Medulla oblongata (tissue), 1 donor: ENCODE results near the gene PAK1.
"Not testable (repeated sequence)": the region's sequence is repeated elsewhere in the genome, so short reads cannot be mapped to it uniquely, and the experiment has no call there.

Experiments
- DNase-seq: peaks from one replicate; pipeline ENCODE4 v3.0.0-alpha.2; 2015; ENCODE audit errors: extremely low spot score

PAK1 gene

DNA sequence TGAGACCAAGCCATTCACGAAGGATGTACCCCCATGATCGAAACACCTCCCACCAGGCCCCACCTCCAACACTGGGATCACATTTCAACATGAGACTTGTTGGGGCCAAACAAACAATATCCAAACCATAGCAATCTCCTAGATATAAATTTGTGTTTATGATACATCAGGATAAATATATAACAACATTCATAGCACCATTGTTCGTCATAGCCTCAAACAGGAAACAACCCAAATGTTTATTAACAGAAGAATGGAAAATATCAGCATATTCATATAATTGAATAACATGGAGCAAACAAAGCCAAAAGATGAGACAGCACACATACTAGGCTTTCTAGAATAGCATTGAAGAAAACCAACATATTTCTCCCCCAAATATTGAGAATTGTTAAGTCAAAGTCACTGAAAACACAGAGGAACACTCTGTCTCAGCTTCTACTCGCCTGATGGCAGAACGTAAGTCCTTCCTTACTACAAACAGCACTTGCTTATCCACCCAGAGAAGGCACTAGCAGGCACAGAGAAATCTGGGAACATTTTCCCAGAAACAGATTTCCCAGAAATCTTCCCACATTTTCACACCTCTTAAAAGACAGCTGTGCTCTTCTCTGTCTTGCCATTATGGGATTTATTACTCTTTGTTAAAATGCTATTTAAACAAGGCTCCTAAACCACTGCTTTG lies 164.4 kb downstream of the PAK1 start:
- DNase-seq, result no peak

DNA sequence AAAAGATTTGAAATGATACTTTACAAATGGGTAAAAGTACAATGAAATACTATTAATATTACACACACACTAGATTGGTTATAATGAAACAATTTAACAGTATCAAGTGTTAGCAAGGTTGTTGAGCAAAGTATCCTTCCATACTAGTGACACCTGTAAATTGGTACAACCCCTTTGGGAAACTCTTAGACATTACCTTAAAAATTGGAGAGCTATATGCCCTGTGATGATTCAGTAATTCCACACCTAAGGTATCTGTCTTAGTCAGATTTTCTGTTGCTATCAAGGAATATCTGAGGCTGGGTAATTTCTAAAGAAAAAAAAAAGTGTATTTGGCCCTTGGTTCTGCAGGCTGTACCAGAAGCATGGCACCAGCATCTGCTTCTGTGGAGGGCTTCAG lies 165.1 kb downstream of the PAK1 start:
- DNase-seq, result no peak

DNA sequence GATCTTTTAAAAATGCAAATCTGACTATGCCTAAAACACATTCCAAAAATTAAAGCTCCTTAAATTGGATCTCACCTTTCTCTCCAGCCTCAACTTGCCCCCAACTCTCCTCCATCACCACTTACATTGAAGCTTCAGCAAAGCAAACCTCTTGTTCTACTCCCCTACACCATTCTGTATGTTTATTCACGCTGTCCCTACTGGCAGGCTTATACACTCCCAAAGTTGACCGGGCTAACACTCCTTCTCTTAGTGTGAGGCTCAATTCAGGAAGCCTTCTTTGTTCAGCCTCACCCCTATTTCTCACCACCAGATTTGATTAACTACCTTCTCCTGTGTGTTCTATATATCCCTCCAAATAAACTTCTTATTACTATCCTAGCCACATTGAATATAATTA lies 170.6 kb downstream of the PAK1 start:
- no peak for DNase-seq

DNA sequence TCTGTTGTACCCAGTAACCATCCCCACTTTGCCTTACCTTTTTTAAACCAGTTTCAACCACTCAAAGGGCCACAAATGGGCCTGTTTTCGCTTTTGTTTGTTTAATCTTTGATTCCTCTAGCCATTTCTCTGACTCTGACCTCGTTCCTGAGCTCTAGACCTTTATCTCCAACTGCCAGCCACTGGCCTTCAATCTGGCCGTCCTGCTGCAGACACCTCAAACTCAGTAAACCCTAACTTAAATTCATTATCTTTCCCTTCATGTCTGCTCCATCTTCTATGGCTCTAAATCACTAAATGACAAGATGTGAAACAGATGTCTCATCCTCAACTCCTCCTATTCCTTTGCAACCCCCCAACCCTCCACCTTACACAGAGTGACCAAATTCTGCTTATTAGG lies 171.1 kb downstream of the PAK1 start:
- DNase-seq, result no peak

DNA sequence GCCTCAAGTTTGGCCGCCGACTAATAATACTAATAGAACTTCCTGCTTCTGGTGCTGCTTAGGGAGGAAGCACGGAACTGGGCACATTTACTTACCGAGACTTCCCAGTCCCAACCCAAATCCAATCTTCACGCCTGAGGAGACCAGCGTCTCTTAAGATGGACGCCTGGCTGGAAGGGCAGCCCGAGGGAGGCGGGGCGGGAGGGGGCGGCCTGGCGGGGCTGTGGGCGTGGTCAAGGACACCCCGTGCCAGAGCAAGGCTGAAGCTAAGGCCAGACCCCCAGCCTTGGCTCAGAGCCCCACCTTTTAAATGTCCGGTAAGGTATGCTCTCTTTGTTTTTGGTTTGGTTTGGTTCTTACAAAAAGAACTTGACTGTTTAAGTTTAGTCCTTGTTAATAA lies 172.4 kb downstream of the PAK1 start, which contains the start of gene GDPD4:
TSS of gene GDPD4 (minus strand) at position 177 of the 400 bp plus-strand sequence. CDS start 16,549 bp downstream, outside the sequence.
- DNase-seq, result no peak

DNA sequence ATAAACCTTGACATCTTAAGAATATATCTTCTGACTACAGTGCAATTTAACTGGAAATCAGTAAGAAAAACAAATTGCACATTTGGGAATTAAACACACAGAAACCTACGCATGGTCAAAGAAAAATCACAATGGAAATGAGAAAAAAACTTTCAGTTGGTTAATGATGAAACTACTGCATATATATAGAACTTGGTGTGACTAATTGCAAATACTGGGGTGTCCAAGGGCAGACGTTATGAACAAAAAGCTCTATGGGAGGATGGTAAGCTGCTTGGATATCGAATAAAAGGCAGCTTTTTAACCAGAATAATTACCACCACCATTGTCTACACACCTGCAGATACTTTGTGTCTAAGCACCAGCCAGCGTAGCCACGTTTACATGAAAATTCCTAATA lies 173.2 kb downstream of the PAK1 start:
- no peak for DNase-seq

DNA sequence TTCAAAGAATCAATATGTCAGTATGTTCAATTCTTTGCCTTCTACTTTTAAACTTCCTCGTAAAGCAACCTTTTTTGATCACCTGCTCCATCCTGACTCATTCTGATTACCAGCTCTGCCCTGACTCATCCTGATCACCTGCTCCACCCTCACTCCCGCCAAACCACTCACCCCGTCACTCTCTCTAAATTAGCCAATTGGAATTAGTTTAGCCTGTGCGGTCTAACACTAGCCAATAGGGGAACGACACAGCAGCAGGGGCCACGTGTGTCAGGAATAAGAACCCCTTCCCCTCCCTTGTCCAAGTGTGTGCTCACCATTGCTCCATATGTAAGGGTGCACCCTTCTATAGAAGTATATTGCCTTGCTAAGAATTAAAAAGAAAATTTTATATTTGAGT lies 173.9 kb downstream of the PAK1 start:
- DNase-seq, result not testable (repeated sequence)

DNA sequence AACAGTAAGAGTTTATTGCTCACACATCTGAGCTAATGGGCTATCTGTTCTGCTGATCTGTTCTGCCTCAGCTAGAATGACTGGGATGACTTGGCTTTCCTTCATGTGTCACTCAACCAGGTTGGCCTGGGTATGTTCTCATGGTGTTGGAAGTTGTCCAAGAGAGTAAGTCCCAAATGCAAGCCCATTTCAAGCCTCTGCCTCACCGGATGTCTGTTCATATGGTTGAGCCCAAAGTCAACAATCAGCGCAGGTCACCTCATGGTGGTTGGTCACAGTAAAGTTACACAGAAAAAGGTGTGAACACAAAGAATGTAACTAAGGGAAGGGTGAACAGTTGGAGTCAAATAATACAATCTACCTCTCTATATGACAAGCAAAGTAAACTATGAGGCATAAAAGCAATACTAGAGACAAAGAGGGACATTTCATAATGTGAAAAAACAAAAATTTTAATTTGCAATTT lies 174.3 kb downstream of the PAK1 start:
- no peak for DNase-seq

DNA sequence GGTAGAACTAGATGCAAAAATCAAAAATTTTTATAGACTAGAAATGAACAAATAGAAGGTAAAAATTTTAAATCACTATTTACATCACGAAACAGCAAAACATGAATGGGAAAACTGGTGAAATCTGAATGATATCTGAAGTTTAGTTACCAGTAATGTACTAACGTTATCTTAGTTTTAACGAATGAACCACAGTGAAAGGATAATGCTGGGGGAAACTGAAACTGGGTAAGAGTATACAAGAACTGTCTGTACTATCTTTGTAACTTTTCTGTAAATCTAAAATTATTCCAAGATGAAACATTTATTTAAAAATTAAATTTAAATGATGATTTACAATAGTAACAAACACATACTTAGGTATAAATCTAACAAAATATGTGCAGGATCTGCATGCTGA lies 179.9 kb downstream of the PAK1 start:
- DNase-seq, result no peak

DNA sequence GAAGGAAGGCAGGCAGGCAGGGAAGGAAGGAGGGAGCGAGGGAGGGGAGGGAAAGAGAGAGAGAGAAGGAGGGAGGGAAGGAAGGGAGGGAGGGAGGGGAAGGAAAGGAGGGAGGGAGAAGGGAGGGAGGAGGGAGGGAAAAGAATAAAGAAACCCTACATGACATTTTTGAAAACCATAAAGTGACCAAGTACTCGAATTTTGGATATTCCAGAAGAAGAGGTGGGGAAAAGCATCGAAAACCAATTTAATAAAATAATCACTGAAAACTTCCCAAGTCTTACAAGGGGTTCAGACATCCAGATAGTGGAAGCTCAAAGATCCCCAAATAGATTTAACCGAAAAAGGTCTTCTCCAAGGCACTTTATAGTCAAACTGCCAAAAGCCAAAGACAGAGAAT lies 184.2 kb downstream of the PAK1 start:
- no peak for DNase-seq

DNA sequence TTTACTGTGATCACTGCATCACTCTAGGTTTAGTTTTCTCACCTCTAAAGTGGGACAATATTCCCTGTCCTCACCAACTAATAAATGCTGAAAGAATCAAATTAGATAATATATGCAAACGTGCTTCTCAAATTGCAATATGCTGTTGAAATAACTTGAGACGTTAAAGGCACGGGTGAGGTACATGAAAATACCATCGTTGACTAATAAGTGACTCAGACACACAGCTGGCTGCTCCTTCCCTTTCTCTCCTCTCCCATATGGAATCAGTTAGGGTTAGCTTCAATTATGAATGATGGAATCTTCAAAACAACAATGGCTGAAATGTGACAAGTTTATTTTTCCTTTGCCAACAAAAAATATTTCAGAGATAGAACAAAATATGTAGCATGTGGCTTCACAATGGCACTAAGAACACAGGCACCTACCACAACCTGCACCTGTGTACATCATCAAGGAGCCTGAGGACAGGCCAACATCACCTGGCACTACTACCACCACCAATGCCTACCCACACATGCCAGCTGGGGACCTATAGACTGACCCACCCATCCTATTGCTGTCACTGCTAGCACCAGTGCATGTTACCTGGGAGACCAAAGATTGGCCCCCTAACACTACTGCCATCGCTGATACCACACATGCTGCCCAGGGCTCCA lies 186.2 kb downstream of the PAK1 start:
- no peak for DNase-seq

DNA sequence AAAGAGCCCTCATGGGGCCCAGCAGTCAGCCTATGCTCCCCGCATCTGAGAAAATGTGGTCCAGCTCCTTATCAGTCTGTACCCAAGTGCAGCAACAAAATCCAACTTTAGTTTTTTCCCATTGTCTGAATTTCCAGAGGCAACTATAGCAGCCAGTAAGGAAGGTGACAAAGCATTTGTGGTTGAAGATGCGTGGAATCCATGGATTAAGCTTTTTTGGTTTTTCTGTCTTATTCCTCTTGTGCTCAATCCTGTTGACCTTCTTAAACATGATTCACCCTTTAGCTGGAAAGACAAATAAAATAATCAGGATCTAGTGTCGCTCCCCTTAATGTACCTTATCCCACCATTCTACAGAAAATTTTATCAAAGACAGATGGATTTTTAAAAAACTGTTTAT lies 186.8 kb downstream of the PAK1 start:
- DNase-seq, result no peak

DNA sequence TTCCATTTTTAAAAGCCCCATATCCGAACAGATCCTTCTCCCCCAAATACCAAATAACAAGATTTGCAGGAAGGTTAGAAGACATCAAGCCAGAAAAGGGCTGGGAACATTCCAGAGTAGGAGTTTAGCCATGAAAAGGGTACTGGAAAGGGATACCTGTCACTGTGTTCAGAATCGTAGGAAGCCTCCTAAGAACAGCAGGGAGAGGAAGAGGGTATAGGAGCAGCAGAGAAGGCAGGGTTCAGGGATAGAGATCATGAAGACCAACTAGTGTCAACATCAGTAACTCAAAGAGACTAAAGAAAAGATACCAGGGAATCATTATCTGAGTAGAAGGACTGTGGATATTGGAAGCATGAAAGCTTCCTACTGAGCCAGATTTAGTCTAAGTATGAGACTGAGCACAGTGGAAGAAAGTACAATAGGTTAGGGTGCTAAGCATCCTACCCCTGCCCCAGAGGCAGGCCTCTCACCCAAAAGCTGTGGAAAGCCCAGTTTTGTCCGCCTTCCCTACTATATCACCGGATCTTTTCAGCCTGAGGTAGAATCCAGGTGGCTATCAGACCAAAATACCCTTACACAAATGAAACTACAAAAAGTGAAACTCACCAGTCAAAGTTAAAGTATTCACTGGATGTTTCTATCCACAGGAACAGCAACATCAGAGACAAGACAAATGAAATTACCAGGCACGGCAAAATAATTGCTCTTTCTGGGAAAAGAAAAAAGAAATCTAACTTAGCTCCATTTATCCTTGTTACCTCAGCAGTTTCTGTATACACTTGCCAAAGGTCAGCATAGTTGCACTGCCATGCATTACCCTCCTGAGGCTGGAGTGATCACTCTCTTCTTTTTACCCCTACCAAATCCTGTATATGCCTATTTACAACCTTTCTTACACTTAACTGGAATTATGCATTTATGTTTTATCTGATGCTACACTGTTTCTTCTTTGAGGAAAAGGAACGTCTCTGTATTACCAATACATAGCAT lies 189.1 kb downstream of the PAK1 start:
- DNase-seq, result no peak

DNA sequence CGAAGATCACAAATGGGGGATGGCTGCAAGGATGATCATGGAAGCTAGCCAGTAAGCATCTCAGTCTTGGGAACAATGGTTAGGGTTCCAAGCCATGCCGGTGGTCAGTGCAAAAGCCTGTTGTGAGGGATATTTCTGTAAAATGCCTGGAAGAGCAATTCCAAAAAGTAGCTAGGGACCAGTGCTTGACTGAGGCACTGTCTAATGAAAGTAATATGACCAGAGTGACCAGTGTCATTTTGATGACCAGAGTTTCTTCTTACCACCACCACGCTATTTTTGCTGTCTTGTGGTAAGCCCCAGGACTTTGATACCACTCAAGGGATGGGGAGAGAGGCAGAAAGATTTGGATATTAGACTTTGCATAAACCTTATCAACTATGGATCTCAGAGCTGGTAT lies 190.8 kb downstream of the PAK1 start:
- no peak for DNase-seq

DNA sequence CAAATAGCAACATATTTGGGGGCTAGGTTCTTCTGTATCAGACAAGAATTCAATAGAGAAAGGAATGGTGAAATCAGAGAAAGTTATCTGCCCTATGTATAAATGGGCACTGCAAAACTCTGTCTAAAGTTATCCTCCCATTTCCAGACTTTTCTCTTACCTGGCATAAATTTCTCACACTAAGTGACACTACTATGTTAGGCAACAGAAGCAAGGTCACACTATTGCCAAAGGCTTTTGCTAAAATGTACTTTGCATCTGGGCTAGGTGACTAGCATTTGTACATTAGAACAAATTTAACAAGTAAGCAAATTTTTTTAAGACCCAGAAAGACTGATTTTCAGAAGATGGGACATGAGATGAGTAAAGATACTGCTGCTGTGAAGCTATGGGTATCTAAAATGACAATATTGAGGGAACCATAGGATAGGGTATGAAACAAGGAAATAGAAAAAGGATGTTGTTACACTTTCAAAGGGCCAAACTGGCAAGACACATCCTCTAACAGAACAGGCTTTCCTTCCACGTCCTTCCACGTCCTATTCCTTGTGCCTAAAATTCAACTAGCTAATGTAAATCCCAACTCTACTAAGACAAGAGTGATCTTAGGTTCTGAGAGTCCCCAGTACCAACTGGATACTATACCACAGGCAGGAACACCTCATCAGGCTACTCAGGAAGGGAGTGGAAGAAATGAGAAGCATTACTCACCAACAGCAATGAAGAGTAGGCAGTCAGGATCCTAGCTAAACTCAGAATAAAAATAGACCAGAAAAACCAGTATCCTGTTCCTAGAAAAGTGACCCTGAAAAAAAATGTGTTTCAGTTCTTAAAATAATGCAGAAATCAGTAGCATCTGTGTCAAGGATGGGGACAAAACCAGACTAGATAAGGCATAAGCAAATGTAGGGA lies 195.0 kb downstream of the PAK1 start:
- no peak for DNase-seq

DNA sequence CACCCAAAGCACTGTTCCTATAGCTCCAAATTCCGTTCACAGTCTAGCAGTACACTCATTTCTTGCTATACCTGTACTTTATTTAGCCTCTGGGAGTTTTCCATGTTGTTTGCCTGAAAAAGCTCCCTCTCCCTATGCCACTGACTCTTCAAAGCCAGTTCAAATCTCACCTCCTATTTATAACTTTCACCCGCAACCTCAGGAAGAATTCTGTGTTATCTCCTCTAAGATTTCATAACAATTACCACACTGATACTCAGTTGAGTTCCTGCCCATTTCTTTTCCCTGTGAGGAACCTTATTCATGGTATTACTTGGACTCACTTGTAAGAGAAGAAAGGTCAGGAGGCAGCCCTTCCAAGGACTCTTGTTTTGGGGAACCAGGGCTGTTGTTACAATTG lies 197.6 kb downstream of the PAK1 start:
- no peak for DNase-seq
